Ovary (tissue), 3 donors: ENCODE results near the gene NCAM1.

Experiments
- CTCF ChIP-seq, 3 donors: fragments of 450-650 bp in 2 of 3; fragments of 200-600 bp in 1 of 3; IDR thresholded peaks; one replicate each; pipeline versions ENCODE4 v1.5.1 to v1.8.0; 2016 to 2022; ENCODE audit warnings: antibody characterized with exemption in 3 of 3, mild to moderate bottlenecking in 1 of 3
- EP300 ChIP-seq: sonication (generic); formaldehyde crosslinking; IDR thresholded peaks from one replicate; pipeline ENCODE4 v1.6.1; 2017; ENCODE audit warnings: antibody characterized with exemption
- donor health status: DM: no; HTN: no; CAD: no.

DNA sequence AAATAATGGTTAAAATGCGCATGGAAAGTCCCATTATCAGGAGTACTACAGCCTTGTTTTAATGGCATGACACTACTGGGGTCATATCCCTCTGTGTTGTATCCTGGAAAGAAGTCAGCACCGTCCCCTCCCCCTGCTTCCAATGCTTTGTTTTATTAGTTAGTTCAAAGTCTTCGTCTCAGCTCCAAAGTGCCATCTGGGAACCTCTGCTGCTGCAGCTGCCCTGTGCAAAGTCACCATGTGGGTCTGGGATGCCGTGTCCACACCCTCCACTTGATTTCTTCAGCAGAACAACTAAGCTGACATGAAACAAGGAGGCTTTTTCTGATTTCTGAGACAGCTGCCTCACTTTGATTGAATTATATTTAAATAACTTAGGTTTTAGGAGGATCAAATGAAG lies 29.5 kb upstream of the NCAM1 start:
- TF ChIP-seq CTCF (IDR thresholded peaks at IDR 0.05): no peak
- no peak for TF ChIP-seq EP300
